ENCODE results near the gene PARS2. TPM values are rescaled to one million over a fixed set of nuclear protein-coding genes. Genes with fewer than 3 reads are reported as not detected.

The PARS2 gene
- polyA plus RNA-seq, 1 donor (not counting 4 experiments of a cell fraction or from before 2014, with no cell fraction given), result 3.0 TPM

DNA sequence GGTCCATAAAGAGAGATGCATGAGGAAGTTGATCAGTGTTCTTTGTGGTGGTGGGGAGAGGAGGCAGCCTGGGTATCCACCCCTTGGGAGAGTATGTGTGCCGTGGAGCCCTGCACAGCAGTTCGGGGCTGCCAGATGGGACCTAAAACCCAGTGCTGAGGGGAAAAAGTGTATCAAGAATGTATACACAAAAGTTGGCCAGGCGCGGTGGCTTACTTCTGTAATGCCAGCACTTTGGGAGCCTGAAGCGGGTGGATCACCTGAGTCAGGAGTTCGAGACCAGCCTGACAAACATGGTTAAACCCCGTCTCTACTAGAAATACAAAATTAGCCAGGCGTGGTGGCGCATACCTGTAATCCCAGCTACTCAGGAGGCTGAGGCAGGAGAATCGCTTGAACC is 52.8 kb downstream of the PARS2 start:
- H3K27me3 ChIP-seq (ENCODE audit: control insufficient read depth, extremely low read depth, insufficient read depth, low read length), result no peaks in the 10 kb centered on the region
- H3K4me1 ChIP-seq (ENCODE audit: control insufficient read depth, extremely low read depth, insufficient read depth, low read length), result peaks cover 6% of the 10 kb centered on the region
- H3K4me3 ChIP-seq (ENCODE audit: control insufficient read depth in 2 of 3, extremely low read depth in 1 of 3, insufficient read depth in 2 of 3, low read depth in 1 of 3, low read length in 3 of 3), result no peak overlapping the region
- H2AFZ ChIP-seq (ENCODE audit: control insufficient read depth, low read length), result no peak overlapping the region
- no peaks in the 10 kb centered on the region for H3K9me3 ChIP-seq (ENCODE audit: control insufficient read depth, low read depth, low read length)
- H3K27ac ChIP-seq (ENCODE audit: control insufficient read depth, insufficient read depth, low read length), result no peak overlapping the region
- H3K36me3 ChIP-seq (ENCODE audit: control insufficient read depth in 2 of 2, extremely low read depth in 1 of 2, insufficient read depth in 2 of 2, low read length in 2 of 2), result no peaks in the 10 kb centered on the region
- dilution Hi-C loops (cut with MboI; ENCODE audit: extremely low pct_ligation_motif_present, low sequenced_read_pairs), result no loop called here
- DNase-seq (ENCODE audit: low read depth, low spot score), result no peak
- no peak for FAIRE-seq
- no peaks in the 10 kb centered on the region for H3K9me1 ChIP-seq (ENCODE audit: control insufficient read depth, extremely low read depth, insufficient read depth, low read length)
- H3K79me2 ChIP-seq (ENCODE audit: control insufficient read depth, insufficient read depth, low read length), result peaks cover 5% of the 10 kb centered on the region
- no peak overlapping the region for H3K4me2 ChIP-seq (ENCODE audit: control insufficient read depth, extremely low read depth, insufficient read depth, low read depth, low read length)
- no peaks in the 10 kb centered on the region for H4K20me1 ChIP-seq (ENCODE audit: control insufficient read depth, extremely low read depth, insufficient read depth, low read length)
- TF ChIP-seq EZH2 (IDR thresholded peaks at IDR 0.05; ENCODE audit: low read length), result no peak
- TF ChIP-seq, protein P1, sequence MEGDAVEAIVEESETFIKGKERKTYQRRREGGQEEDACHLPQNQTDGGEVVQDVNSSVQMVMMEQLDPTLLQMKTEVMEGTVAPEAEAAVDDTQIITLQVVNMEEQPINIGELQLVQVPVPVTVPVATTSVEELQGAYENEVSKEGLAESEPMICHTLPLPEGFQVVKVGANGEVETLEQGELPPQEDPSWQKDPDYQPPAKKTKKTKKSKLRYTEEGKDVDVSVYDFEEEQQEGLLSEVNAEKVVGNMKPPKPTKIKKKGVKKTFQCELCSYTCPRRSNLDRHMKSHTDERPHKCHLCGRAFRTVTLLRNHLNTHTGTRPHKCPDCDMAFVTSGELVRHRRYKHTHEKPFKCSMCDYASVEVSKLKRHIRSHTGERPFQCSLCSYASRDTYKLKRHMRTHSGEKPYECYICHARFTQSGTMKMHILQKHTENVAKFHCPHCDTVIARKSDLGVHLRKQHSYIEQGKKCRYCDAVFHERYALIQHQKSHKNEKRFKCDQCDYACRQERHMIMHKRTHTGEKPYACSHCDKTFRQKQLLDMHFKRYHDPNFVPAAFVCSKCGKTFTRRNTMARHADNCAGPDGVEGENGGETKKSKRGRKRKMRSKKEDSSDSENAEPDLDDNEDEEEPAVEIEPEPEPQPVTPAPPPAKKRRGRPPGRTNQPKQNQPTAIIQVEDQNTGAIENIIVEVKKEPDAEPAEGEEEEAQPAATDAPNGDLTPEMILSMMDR (optimal IDR thresholded peaks at IDR 0.05 in 1 of 3, IDR thresholded peaks at IDR 0.05 in 1 of 3, conservative IDR thresholded peaks at IDR 0.05 in 1 of 3; ENCODE audit: extremely low read depth in 1 of 3, insufficient read depth in 2 of 3, low read length in 3 of 3), result no peak
- H3K9ac ChIP-seq (ENCODE audit: control insufficient read depth, extremely low read depth, insufficient read depth, low read length), result no peak overlapping the region

DNA sequence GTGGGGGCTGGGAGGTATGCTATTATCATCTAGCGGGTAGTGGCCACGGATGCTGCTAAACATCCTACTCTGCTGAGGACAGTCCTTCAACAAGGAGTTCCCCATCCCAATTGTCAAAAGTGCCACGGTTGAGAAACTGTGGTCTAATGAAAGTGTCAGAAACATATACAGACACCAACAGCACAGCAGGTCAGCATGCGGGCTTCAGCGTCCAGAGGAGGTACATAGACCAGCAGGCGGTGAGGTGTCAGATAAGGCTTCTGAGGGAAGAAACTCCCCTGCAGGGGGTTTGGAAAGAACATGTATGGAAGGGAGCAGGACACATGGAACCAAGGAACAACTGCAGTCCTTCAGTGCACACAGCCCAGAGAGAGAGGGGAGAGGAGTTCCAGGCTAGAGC is 53.5 kb downstream of the PARS2 start:
- FAIRE-seq, result no peak
- Histone ChIP-seq H3K27ac (ENCODE audit: control insufficient read depth, insufficient read depth, low read length) (no peak overlapping the region), H3K36me3 (ENCODE audit: control insufficient read depth in 2 of 2, extremely low read depth in 1 of 2, insufficient read depth in 2 of 2, low read length in 2 of 2) (no peaks in the 10 kb centered on the region), H3K9me1 (ENCODE audit: control insufficient read depth, extremely low read depth, insufficient read depth, low read length) (no peaks in the 10 kb centered on the region), H3K4me2 (ENCODE audit: control insufficient read depth, extremely low read depth, insufficient read depth, low read depth, low read length) (no peak overlapping the region), H3K4me3 (ENCODE audit: control insufficient read depth in 2 of 3, extremely low read depth in 1 of 3, insufficient read depth in 2 of 3, low read depth in 1 of 3, low read length in 3 of 3) (no peak overlapping the region), H3K4me1 (ENCODE audit: control insufficient read depth, extremely low read depth, insufficient read depth, low read length) (peaks cover 4% of the 10 kb centered on the region), H3K27me3 (ENCODE audit: control insufficient read depth, extremely low read depth, insufficient read depth, low read length) (no peaks in the 10 kb centered on the region), H3K9ac (ENCODE audit: control insufficient read depth, extremely low read depth, insufficient read depth, low read length) (no peak overlapping the region), H4K20me1 (ENCODE audit: control insufficient read depth, extremely low read depth, insufficient read depth, low read length) (no peaks in the 10 kb centered on the region), H2AFZ (ENCODE audit: control insufficient read depth, low read length) (no peak overlapping the region), H3K79me2 (ENCODE audit: control insufficient read depth, insufficient read depth, low read length) (no peaks in the 10 kb centered on the region), H3K9me3 (ENCODE audit: control insufficient read depth, low read depth, low read length) (no peaks in the 10 kb centered on the region)
- TF ChIP-seq, protein P1 (optimal IDR thresholded peaks at IDR 0.05 in 1 of 3, IDR thresholded peaks at IDR 0.05 in 1 of 3, conservative IDR thresholded peaks at IDR 0.05 in 1 of 3; ENCODE audit: extremely low read depth in 1 of 3, insufficient read depth in 2 of 3, low read length in 3 of 3), result no peak
- TF ChIP-seq EZH2 (IDR thresholded peaks at IDR 0.05; ENCODE audit: low read length), result no peak
- dilution Hi-C loops (cut with MboI; ENCODE audit: extremely low pct_ligation_motif_present, low sequenced_read_pairs), result no loop called here
- no peak for DNase-seq (ENCODE audit: low read depth, low spot score)
